ENCODE data around the gene NEUROD2.
"Not testable (repeated sequence)": the region's sequence is repeated elsewhere in the genome, so short reads cannot be mapped to it uniquely, and the experiment has no call there.

NEUROD2 gene

GRCh38 chr17:39601758-39602532 is 5.8 kb downstream of the NEUROD2 start:
- DNase-seq, result no peak

DNA sequence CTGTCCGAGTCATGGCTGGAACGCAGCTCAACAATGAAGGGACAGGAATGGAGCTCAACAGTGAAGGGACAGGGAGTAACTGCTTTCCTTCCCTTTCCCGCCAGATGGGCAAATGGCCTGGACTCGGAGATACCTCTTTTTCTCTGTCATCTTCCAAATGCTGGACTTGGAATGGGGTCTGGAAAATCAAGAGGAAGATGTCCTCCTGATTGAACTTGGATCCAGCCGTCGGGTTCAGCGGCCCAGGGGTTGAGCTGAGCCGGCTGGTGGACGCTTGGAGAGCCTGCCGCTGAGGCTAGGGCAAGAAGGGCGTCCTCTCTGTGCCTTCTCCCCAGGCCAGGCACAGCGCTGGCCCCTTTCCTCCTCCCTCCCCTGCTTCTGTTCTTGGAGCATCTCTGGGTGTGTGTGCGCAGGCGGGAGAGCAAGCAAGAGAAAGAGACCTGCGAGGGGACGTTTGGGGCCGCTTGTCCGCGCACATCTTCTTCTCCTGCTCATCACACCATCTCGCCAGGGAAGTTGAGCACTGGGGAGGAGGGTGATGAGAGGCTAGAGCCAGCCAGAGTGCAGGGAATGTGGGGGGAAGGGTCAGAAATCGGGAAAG is 6.6 kb downstream of the NEUROD2 start:
- no peak for DNase-seq

DNA sequence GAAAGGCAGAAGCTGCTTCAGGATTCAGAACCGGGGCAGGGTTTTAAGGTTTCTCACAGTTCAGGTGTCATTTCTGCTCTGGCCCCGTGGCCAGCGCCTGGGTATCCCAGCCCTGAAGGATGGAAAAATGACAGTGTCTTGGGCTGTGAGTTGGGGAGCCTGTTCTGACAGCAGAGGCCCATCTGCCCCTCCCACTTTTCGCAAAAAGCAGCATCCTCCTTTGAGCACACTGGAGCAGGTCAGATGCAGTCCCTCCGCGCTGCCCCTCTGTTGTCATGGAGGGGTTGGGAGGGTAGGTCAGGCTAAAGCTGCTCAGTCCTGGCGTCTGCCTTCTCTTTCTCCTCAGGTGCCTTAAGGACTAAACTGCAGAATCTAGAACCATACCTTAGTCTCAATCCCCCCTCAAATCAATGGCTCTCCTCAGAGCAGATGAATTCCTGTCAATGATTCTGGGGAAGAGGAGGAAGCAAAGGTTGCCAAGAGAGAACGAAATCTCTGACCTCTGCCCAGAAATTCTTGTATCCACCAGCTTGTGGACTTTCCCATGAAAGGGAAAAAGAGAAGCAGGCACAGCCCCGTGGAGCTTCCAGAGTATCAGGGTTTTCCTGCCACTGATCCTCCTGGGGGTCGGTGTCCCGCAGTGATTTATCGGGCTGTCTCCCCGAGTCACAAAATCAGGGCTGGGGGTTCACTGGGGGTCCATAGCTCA is 7.3 kb downstream of the NEUROD2 start:
- DNase-seq, result no peak

DNA sequence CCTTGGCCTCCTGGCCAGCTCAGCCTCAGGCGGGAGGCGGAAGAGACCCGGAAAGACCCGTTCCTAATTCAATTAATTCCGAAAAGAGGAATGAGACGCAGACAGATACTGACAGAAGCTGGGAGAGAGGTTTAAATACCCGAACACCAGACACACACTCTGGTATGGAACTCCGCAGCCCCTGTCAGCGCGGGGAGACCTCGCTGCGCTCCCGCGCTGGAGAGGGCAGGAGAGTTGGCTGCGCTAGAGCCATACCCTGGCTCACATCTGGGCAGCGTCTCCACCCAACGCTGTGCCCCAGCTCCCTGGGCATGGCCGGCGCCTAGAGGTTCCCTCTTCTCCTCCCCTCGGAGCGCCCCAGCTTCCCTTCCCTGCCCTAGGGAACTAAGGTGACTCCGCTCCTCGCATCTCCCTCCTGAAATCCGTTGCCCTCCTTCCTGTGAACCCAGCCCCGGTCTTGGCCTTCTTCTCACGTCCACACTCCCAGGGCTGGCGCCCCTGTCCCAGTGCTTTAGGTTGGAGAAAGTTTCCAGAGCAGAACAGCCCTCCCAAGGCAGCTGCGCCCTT is 8.0 kb downstream of the NEUROD2 start:
- DNase-seq, result no peak

DNA sequence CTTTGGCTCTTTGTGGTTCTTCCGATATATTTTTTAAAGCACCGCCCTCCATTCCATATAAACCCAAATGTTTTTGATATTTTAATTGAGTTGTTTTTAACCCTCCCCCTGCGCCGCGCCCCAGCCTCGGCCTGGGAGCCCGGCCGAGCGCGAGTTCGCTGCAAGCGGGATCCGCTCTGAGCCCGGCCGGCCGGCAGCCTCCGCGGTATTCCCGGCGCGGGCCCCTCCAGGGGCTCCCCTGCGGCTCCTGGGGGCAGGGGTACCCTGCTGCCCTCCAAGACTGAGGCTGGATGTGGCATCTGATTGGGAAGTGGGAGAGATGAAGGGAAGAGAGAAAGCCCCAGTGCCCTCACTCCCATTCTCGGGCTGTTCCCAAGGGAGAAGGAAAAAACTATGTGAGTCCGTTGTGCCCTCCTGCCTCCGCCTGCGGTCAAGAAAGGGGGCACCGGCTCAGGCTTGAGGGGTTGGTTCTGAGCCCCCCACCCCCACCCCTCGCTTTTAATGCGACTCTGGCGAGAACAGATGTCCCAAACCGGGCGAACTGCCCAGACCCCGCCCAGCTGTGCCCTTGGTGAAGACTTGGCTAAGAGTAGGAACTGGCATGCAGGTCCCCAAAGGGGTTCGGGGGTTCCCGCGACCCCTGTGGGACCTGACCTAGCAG is 8.6 kb downstream of the NEUROD2 start:
- no peak for DNase-seq

DNA sequence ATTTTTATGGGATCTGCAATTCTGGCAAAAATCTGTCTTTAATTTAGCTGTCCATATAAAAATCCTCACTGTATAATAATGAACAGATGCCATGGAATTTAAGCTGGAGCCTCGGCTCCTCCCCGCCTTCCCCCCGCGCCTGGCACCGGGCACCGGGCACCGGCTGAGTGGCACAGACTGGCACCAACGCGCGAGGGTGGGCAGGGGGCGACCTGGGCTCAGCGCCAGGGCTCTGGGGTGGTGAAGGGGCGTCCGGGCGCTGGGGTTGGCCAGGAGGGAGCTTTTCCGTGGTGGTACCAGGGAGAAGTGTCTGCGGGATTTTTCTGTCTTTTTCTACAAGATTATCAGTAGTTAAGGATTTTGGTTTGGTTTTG is 9.1 kb downstream of the NEUROD2 start:
- DNase-seq, result no peak

- DNase-seq, result no peak
These were observed 9.7 kb downstream of the NEUROD2 start for GRCh38 chr17:39598047-39598481.

- no peak for DNase-seq
These were observed 10.2 kb downstream of the NEUROD2 start for GRCh38 chr17:39597372-39598046.

DNA sequence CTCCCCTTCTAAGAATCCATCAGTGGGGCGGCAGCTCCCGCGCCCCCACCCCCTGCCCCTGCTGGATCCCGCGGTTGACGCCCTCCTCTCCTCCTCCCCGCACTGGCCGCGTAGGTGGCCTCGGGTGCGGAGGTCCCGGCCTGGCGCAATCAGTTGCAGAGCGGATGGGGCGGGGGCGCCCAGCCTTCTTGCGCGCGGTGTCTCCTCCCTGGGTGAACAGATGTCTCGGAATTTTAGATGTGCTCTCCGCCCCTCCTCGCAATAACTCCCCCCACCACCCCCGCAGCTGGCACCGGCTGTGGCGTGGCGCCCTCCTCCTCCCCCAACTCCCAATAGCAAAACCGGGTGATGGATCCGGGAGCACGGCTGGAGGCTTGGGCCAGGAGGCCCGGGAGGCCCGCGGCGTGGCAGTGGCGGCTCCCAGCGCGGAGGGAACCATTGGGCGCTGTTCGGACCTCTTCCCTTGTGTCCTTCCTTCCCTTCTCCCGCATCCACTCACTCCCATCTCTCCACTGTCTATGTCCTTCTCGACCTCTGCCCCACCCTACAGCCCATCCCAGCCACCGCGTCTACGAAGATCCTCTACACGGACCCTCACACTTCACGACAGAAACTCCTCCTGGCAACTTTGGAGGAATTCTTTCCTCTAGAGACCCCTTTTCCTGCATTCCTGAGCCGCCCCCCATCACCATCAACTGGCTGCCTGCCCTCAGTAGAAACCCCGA is 11.0 kb downstream of the NEUROD2 start:
- DNase-seq, result no peak

DNA sequence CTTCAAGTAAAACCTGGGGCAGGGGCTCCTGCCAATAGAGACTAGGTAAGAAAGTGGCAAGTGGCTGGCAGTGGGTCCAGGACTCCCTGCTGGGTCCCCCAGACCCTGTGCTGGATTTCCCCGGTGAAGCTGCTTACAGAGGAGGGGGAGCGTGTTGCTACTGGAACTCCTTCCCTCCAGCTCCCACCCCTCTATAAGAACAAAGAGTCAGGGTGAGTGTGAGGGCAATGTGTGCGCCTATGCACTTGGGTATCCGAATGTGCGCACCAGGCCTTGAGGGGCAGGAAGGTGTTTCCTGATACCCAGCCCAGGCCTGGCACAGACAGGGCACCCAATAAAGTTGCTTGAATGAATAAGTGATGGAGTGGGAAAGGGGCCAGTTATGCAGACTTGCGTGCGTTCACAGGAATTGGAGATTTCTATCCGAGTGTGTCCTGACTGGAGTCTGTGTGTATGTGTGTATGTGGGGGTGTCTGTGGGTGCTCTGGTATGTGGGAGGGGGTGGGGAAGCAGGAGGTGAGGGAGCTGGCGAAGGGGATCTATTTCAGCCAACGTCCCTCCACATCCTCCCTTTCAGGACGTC is 11.7 kb downstream of the NEUROD2 start:
- no peak for DNase-seq

DNA sequence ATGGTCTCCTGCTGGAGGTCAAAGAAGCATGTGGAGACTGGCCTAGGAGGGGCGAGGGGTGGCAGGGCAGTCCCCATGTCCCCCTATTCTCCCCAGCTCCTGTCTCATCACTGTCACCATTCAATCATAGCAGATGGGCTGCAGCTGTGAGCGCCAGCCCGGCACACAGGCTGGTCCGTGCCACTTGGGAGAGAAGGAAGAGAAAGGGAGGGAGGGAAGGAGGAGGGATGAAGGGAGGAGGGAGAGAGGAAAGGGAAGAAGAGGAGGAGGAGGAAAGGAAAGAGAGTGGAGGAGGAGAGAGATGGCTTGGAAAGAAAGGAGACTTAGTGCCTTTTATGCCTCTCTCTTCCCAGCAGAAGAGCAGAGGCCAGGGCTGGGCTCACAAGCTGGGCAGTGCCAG is 12.4 kb downstream of the NEUROD2 start:
- DNase-seq, result no peak

- no peak for DNase-seq
These were observed 14.3 kb downstream of the NEUROD2 start for GRCh38 chr17:39593371-39593770.

DNA sequence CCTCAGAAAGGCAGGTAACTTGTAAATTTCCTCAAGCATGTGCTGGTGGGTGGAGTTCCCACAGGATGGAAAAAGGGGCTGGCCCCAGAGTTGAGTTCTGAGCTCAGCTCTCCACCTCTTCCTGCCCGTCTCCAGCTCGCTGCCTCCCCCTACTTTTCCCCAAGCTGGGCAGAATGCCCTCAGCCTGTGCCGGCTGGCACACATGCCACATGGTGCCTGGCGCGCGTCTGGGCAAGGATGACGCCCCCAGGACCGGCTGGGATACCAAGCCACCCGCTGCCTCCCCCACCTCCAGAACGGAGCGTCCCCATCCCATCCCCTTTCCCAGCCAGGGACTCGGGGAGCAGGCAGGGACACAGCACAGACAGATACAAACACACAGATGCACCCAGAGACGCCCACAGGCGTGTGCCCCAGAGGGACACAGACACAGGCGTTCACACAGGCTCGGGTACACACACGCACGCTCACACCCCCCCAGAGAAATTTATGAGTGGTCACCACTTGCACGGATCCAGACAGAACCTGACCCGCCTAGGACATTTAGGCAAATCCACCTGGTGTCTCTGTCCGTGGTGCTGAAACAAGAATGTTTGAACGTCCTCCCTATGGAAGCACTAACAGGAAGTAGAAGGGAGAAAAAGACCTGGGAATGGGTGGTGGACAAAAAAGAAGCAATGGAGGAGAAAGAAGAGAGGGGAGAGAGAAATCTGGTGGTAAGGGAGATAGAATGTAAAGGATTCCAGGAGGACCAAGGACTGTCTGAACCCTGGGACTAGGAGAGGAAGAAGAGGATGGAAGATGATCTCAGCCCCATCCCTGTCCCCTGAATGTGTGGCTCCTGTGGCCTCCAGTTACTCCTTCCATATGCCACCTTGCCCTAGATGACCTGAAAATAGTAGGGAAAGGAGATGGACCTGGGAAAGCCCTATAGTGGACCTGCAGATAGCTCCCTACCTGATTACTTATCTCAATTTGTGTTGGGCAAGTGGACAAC is 15.5 kb downstream of the NEUROD2 start:
- DNase-seq, result peak; percentile 44

GRCh38 chr17:39590180-39590579 is 17.5 kb downstream of the NEUROD2 start:
- DNase-seq, result not testable (repeated sequence)

- DNase-seq, result no peak
These were observed 25.1 kb downstream of the NEUROD2 start for GRCh38 chr17:39582658-39583057.

GRCh38 chr17:39581759-39582085 is 26.0 kb downstream of the NEUROD2 start:
- no peak for DNase-seq

DNA sequence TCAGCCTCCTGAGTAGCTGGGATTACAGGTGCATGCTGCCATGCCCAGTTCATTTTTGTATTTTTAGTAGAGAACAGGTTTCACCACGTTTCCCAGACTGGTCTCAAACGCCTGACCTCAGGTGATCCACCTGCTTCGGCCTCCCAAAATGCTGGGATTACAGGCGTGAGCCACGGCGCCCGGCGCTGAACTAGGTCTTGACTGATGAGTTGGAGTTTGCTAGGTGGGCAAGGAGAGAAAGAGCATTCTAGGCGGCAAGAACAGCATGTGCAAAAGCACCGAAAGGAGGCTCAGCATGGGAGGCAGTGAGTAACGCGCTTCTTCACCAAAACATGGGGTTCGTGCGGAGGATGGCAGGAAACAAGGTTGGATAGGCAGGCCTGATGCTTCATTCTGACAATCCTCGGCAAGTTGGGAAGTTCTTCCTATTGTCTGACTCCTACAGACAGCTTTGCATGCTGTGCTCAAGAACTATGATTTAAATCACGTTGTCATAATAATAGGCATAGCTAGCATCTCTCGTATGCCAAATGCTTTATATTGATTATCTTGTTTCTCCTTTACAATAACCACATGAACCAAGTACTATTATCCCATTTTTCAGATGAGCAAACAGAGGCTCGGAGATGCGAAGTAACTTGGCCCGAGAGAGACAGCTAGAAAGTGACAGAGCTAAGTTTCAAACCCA is 26.5 kb downstream of the NEUROD2 start:
- DNase-seq, result no peak

GRCh38 chr17:39580082-39580468 is 27.6 kb downstream of the NEUROD2 start:
- no peak for DNase-seq

DNA sequence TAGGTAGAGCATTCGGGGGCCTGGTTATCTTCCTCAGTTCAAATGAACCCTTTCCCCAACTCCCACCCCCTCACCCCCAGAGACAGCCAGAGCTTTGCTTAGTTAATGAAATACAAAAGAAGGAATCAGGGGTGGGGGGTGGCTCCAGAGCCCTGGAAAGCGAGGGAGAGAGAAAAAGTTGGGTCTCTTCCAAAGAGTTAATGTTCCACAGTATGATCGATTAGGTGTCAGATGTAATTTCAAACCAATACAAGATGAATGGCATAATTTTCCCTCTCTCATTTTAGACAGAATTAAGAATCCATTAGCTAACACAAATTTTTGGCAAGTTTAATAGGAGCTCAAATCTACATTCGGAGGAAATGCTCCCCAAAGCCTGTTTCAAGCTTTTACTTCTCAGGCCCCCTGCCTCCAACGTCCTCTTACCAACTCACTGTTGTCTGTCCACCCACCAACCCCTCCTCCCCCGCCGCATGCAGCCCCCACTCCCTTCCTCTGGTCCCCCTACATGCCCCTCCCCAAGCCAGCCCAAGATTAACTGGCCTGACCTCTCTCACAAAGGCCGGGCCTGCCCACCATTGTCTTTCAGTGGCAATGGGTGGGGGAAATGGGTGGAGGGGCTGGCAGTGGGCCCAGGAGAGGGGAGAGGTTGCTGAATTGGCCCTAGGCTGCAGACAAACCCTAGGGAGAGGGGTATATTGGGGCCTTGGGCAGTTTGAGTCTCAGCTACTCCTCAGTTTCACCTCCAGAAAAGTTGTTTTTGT is 28.2 kb downstream of the NEUROD2 start:
- DNase-seq, result no peak

Data from NCI-H1105 (cell line).